Endothelial cell of umbilical vein (primary cell): Measurements from ENCODE around the gene KANSL1. TPM values are rescaled to one million over a fixed set of nuclear protein-coding genes. Genes with fewer than 3 reads are reported as not detected.

Experiments
- BruUV-seq: library from RNA; stranded (reverse); fragments of 400-500 nt; replicated peaks from 2 replicates; lab custom pipeline; 2021; lab: Mats Ljungman, UMichigan
- CTCF ChIA-PET: fragments of 300-600, 350-600 bp; sonication (Branson Sonifier 250); formaldehyde crosslinking; loops from one replicate; lab custom pipeline; 2021; ENCODE audit warnings: antibody characterized with exemption, inconsistent platforms; lab: Charles Lee
- POLR2A ChIA-PET: fragments of 300-600, 350-600 bp; sonication (Branson Sonifier 250); formaldehyde crosslinking; loops from one replicate; lab custom pipeline; 2021; ENCODE audit warnings: antibody characterized with exemption, inconsistent platforms; lab: Charles Lee
- DNase-seq: peaks from one replicate; pipeline ENCODE4 v3.0.0-alpha.2; 2011; ENCODE audit warnings: low read depth, low spot score
- FAIRE-seq: peaks from 2 replicates; lab custom pipeline; 2011; peaks lifted over from hg19 to GRCh38; lab: Jason Lieb, UNC
- H2AFZ ChIP-seq: 2 replicates; pipeline ENCODE4 v1.6.0; 2012; ENCODE audit warnings: low read depth, low read length, control low read depth, inconsistent platforms
- H3K27ac ChIP-seq: 2 replicates; pipeline ENCODE4 v1.5.1; 2011; ENCODE audit warnings: low read depth, mild to moderate bottlenecking, control low read depth, low read length, moderate library complexity; ENCODE audit not compliant: insufficient read depth
- H3K27me3 ChIP-seq, 2 experiments: 2 replicates each; pipeline versions ENCODE4 v1.6.0 to v1.6.1; 2011; ENCODE audit warnings: low read length in 2 of 2, mixed read lengths in 1 of 2; ENCODE audit not compliant: control insufficient read depth in 2 of 2, insufficient read depth in 2 of 2
- H3K36me3 ChIP-seq, 2 experiments: 2 replicates in 1 of 2; 3 replicates in 1 of 2; pipeline ENCODE4 v1.5.1; 2011; ENCODE audit warnings: low read length in 2 of 2, mild to moderate bottlenecking in 1 of 2, moderate library complexity in 1 of 2; ENCODE audit not compliant: control insufficient read depth in 2 of 2, insufficient read depth in 2 of 2; ENCODE audit errors: extremely low read depth in 1 of 2
- H3K4me1 ChIP-seq: 3 replicates; pipeline ENCODE4 v1.5.1; 2011; ENCODE audit warnings: mild to moderate bottlenecking, low read length; ENCODE audit not compliant: control insufficient read depth, insufficient read depth; ENCODE audit errors: extremely low read depth
- H3K4me2 ChIP-seq: 2 replicates; pipeline ENCODE4 v1.6.1; 2011; ENCODE audit warnings: low read length, control low read depth, mixed read lengths; ENCODE audit not compliant: insufficient read depth
- H3K4me3 ChIP-seq, 3 experiments: fragments of 200-600 bp in 1 of 3; sonication (generic), shearing (Covaris generic) in 1 of 3; replicated peaks in 1 of 3; 2 replicates each; pipeline ENCODE4 v1.5.1; 2011 to 2016; ENCODE audit warnings: control low read depth in 3 of 3, low read length in 3 of 3, mild to moderate bottlenecking in 2 of 3, inconsistent platforms in 1 of 3, low read depth in 1 of 3, moderate library complexity in 1 of 3; ENCODE audit not compliant: insufficient read depth in 1 of 3
- H3K79me2 ChIP-seq: 2 replicates; pipeline ENCODE4 v1.6.0; 2012; ENCODE audit warnings: low read length, inconsistent platforms; ENCODE audit not compliant: control insufficient read depth, insufficient read depth
- H3K9ac ChIP-seq: replicated peaks from 2 replicates; pipeline ENCODE3; 2011; ENCODE audit warnings: low read length, control low read depth; ENCODE audit not compliant: insufficient read depth; ENCODE audit errors: extremely low read depth
- H3K9me1 ChIP-seq: replicated peaks from 3 replicates; pipeline ENCODE4 v1.6.0; 2011; ENCODE audit warnings: mild to moderate bottlenecking, low read length; ENCODE audit not compliant: control insufficient read depth, insufficient read depth; ENCODE audit errors: extremely low read depth
- H3K9me3 ChIP-seq: replicated peaks from 2 replicates; pipeline ENCODE4 v1.5.1; 2012; ENCODE audit warnings: low read length, inconsistent platforms; ENCODE audit not compliant: control insufficient read depth, insufficient read depth
- H4K20me1 ChIP-seq: replicated peaks from 2 replicates; pipeline ENCODE3; 2011; ENCODE audit warnings: mild to moderate bottlenecking, low read length; ENCODE audit not compliant: control insufficient read depth, insufficient read depth; ENCODE audit errors: extremely low read depth
- CTCF ChIP-seq, 2 donors: IDR thresholded peaks; 1 replicate in 1 of 2; 2 replicates in 1 of 2; pipeline ENCODE4 v1.5.1; 2011; ENCODE audit warnings: low read length in 2 of 2, mild to moderate bottlenecking in 2 of 2, moderate library complexity in 2 of 2, control low read depth in 1 of 2, inconsistent platforms in 1 of 2, low read depth in 1 of 2; ENCODE audit not compliant: insufficient read depth in 1 of 2; ENCODE audit errors: extremely low read depth in 1 of 2
- EZH2 ChIP-seq: IDR thresholded peaks from 2 replicates; pipeline ENCODE4 v1.6.1; 2012; ENCODE audit warnings: borderline replicate concordance, low read depth, mild to moderate bottlenecking, moderate library complexity, low read length, inconsistent platforms; ENCODE audit not compliant: severe bottlenecking
- FOS ChIP-seq: IDR thresholded peaks from 2 replicates; pipeline ENCODE4 v1.6.1; 2011; ENCODE audit warnings: mild to moderate bottlenecking, low read length, moderate library complexity, borderline replicate concordance; ENCODE audit not compliant: insufficient read depth
- GATA2 ChIP-seq: IDR thresholded peaks from 2 replicates; pipeline ENCODE4 v1.7.0; 2011; ENCODE audit warnings: low read depth, mild to moderate bottlenecking, moderate library complexity, mixed read lengths, low read length; ENCODE audit not compliant: insufficient read length, insufficient read depth
- JUN ChIP-seq: IDR thresholded peaks from 2 replicates; pipeline ENCODE4 v1.6.1; 2011; ENCODE audit warnings: borderline replicate concordance, low read depth; ENCODE audit not compliant: insufficient read length, insufficient read depth
- MAX ChIP-seq: IDR thresholded peaks from 2 replicates; pipeline ENCODE4 v1.6.1; 2011; ENCODE audit not compliant: insufficient read depth, insufficient read length
- MYC ChIP-seq: IDR thresholded peaks from one replicate; pipeline ENCODE4 v1.6.1; 2011; ENCODE audit warnings: mild to moderate bottlenecking, low read depth, low read length
- POLR2A ChIP-seq: IDR thresholded peaks from 2 replicates; pipeline ENCODE4 v1.6.1; 2012; ENCODE audit warnings: low read depth, mild to moderate bottlenecking, control low read depth, low read length
- POLR2AphosphoS5 ChIP-seq: IDR thresholded peaks from 2 replicates; pipeline ENCODE4 v1.6.1; 2012; ENCODE audit warnings: low read depth, mild to moderate bottlenecking, control low read depth, low read length, moderate library complexity; ENCODE audit not compliant: insufficient read depth
- dilution Hi-C: fragments of 300-500 bp; cut with MboI; formaldehyde crosslinking; loops from one replicate; pipeline ENCODE4 v1.15.0; 2019; ENCODE audit warnings: low sequenced_read_pairs; ENCODE audit not compliant: extremely low pct_ligation_motif_present
- intact Hi-C: fragments of 100-400 bp; cut with micrococcal nuclease; formaldehyde crosslinking; loops from one replicate; pipeline ENCODE4 v1.10.0; 2022
- polyA plus RNA-seq, 4 experiments: library from polyadenylated mRNA; depleted of rRNA in 3 of 4; stranded (reverse) in 3 of 4; unstranded in 1 of 4; fragments of >200 nt; gene quantifications; 2 replicates each; pipeline versions ENCODE4 v1.2.1 to v1.2.3, GENCODE V29; 2011 to 2012; ENCODE audit warnings: missing spikeins in 1 of 4
- total RNA-seq: library from RNA; stranded (reverse); gene quantifications from 2 replicates; pipeline ENCODE4 v1.2.3, GENCODE V29; 2021

Gene KANSL1
- total and polyA plus RNA-seq, 2 donors (not counting 3 experiments of a cell fraction or from before 2014, with no cell fraction given) = 29.1 to 74.0 TPM

- no peak for DNase-seq
- Histone ChIP-seq H3K4me1 (no peaks in the 10 kb centered on the region), H3K27ac (no peak overlapping the region), H3K27me3 (no peaks in the 10 kb centered on the region), H3K9me3 (no peaks in the 10 kb centered on the region), H3K36me3 (no peaks in the 10 kb centered on the region), H3K9ac (no peak overlapping the region), H3K4me2 (no peak overlapping the region), H3K4me3 (no peak overlapping the region), H2AFZ (no peak overlapping the region), H3K9me1 (no peaks in the 10 kb centered on the region), H3K79me2 (peaks cover 99% of the 10 kb centered on the region), H4K20me1 (peaks cover 61% of the 10 kb centered on the region)
- POLR2A ChIA-PET = no interaction called here
- no TSS peak for BruUV-seq
- no peak for TF ChIP-seq FOS
- no peak for TF ChIP-seq EZH2
- TF ChIP-seq MAX = no peak
- no peak for TF ChIP-seq POLR2AphosphoS5
- no peak for TF ChIP-seq CTCF (IDR thresholded peaks at IDR 0.05; ENCODE audit: extremely low read depth in 1 of 2, insufficient read depth in 1 of 2, low read depth in 1 of 2, low read length in 2 of 2)
- TF ChIP-seq GATA2 = no peak
- no peak for TF ChIP-seq MYC
- no peak for TF ChIP-seq POLR2A
- TF ChIP-seq JUN = no peak
- dilution Hi-C loops = no loop called here
- FAIRE-seq = no peak
- CTCF ChIA-PET = interaction anchor here (0.6 kb wide), 1 partner anchor 24 kb away, joined by 3 read pairs; no protein-coding TSS in a partner anchor
- intact Hi-C loops = no loop called here
Measured at GRCh38 chr17:46129302-46129701, 63.9 kb downstream of the KANSL1 start.
